NCI-H460 (cell line): Measurements from ENCODE around the gene KRT7. TPM values are rescaled to one million over a fixed set of nuclear protein-coding genes. Genes with fewer than 3 reads are reported as not detected.

Source experiments
- DNase-seq: peaks from one replicate; pipeline ENCODE4 v3.0.0-alpha.2; 2016; ENCODE audit warnings: low read depth; ENCODE audit errors: extremely low read depth
- total RNA-seq: library from RNA; depleted of rRNA; stranded (reverse); fragments of >200 nt; shearing (Covaris generic); gene quantifications from 2 replicates; pipeline ENCODE4 v1.2.3, GENCODE V29; 2014

KRT7 gene
- total RNA-seq, 1 experiment from 2014 or later: 23.1 TPM

GRCh38 chr12:52198454-52199215 lies 34.4 kb upstream of the KRT7 start:
- DNase-seq: no peak

GRCh38 chr12:52199294-52199919 lies 33.6 kb upstream of the KRT7 start:
- DNase-seq: no peak

DNA sequence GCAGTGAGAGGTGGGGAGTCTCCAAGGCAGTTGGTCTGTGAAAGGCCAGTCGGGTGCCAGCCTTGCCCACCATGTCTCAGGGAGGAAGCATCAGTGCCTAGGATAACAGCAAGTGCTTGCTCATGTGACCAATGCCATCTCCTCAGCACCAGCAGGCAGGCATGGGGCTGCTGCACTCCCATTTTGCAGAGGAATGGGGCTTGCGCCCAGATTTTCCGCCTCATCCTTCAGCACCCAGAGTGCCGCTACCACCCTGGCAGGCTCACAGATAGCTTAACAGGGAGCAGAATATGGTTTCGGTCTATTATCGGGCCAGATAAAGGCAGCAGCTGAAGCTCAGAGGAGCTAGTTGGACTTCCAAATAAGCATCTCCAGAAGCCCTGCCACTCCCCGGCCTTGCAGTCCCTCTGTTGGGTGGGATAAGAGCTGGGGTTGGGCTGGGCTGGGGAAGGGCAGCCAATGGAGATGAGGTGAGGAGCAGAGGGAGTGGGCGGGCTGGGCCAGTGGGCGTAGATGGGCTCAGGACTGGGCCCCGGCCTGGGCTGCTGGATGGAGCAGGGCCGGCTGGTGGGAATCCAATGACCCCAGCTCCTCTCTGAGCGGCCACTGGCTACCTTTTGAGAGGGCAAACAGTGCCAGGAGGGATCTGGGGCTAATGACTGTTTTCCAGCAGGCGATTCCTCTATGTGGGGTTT lies 32.8 kb upstream of the KRT7 start:
- no peak for DNase-seq

- DNase-seq: no peak
Measured at GRCh38 chr12:52200781-52201450, 32.1 kb upstream of the KRT7 start.

- DNase-seq: no peak
Measured at GRCh38 chr12:52201451-52201839, 31.6 kb upstream of the KRT7 start.

- no peak for DNase-seq
Measured at GRCh38 chr12:52202361-52203078, 30.5 kb upstream of the KRT7 start.

DNA sequence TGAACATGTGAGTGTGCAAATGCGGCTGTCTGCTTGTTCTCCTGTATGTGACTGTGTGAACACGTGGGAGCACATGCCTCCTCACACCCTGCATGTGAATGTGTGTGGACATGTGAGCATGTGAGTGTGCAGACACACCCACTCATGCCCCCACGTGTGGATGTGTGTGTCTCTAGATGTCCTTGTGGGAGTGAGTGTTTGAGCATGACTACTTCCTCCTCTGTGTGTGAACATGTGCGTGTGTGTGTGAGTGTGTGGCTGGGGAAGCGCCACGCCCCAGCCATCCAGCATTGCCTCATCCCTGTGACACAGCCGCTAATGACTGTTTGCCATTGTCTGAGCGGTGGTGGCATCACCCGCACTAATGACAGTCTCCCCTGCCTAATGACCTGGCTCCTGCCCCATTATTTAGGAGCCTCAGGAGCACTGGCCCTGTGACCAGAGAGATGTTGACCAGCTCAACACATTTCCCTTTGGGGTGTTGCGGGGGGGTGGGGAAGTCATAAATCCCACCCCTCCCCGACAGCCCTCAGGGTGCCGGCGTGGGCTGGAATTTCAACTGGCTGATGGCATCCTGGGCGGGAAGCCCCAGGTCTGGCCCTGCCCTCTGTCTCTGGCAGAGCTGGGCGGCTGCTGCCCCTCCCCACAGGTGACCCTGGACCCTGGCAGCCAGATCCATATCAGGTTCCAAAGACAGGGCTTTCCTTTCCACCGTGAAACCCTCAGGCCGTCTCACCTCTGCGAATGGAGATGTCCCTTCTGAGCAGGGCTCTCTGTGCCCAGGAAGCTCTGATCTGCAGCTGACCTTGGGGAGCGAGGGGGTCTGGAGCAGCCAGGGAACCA lies 29.7 kb upstream of the KRT7 start:
- peak; percentile 85 for DNase-seq

GRCh38 chr12:52204095-52204930 lies 28.7 kb upstream of the KRT7 start:
- DNase-seq: no peak

DNA sequence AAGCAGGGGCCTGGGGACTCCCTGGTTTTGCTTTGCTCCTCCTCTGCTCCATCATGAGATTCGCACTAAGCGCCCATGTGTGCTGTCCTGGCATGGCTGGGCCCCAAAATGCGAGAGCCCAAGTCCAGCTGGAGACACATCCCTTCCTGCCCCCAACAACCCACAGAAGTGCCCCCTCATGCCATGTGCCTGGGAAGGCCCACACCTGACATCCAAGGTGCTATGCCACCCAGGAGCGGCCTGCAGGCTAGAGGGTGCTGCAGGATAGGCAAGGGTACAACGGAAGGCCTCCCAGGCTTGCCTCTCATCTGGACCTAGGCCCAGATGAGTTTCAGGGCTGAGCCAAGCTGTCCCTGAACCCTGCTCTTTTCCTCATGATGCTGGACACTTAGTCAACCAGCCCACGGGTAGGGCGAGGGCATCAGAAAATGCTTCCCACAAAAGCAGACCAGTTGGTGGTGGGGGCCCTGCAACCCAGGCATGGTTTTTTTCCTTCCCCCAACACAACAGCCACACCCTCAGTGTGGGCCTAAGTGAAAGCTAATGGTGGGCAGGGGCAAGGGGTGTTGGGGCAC lies 28.0 kb upstream of the KRT7 start:
- DNase-seq: no peak

- DNase-seq: no peak
Measured at GRCh38 chr12:52205612-52206303, 27.3 kb upstream of the KRT7 start.

GRCh38 chr12:52206304-52207040 lies 26.6 kb upstream of the KRT7 start:
- no peak for DNase-seq

DNA sequence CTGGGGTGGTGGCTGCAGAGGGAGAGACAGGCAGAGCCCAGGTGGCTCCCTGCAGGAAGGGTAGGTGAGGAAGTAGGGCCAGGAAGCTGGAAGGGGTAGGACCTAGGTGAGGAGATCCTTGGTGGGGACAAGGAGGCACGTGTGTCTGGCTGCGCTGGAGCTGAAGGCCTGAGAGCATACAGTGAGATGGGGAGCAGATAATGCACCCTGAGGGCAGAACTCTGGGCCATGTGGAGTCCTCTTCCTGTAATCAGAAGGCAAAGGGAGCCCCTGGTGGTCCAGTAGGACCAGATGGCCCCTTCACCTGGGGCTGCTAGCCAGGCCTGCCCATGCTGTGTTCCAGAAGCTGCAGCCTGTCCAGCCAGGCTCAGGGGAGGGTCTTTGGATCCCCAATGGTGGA lies 25.9 kb upstream of the KRT7 start:
- no peak for DNase-seq

DNA sequence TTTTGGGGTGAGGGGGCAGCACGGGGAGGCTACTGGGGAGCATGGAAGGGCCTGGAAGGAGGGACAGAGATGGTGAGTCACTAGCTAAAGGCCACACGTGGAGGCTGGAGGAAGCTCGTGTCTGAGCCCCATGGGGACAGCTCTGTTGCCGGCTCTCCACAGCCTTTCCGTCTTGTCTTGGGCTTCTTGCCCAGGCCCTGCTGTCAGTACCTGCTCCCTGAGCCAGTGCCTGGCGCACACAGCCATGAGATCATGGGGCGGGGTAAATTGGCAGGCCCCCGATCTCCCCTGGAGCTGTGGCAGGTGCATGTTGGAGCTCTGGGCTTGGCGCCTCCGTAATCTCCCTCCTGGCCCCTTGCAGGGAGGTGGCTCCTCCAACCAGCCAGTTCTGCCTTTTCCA lies 25.1 kb upstream of the KRT7 start:
- DNase-seq: no peak

GRCh38 chr12:52208424-52209165 lies 24.4 kb upstream of the KRT7 start:
- DNase-seq: no peak

- no peak for DNase-seq
Measured at GRCh38 chr12:52209321-52209720, 23.7 kb upstream of the KRT7 start.

DNA sequence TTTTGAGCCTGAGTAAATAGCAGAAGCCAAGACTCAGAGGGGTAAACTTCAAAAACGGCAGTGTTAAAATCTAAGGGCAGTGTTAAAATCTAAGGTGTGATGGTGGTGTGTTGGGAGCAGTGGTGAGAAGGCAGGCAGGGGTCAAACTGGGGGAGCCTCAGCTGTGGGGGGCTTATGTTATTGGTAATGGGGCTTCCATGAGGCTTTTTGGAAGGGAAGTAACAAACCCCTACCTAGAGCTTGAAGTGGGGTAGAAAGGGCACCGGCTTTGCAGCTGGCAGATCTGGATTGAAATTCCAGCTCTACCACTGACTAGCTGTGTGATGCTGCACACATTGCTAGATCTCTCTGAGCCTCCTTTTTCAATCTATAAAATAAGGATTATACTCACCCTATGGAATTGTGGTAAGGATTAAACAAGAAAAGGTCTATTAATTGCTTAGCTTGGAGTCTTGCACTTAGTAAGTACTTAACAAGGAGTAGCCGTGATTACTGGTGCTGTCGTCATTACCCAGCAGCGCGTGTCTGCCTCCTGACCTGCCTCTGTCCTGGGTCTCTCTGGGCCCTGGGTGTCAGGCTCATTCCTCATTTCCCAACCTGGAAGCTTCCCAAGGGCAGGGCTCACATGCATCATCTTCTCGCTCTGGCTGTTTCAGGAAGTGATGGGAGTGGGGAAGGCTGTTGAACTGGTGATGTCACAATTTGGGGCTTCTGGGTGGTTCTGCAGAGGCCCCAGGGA lies 22.7 kb upstream of the KRT7 start:
- peak; percentile 85 for DNase-seq
